Measurements from ENCODE around the gene ARVCF. TPM values are rescaled to one million over a fixed set of nuclear protein-coding genes. Genes with fewer than 3 reads are reported as not detected.

The ARVCF gene
- total and polyA plus RNA-seq, 9 of the 15 experiments (the other 6 are each of a cell fraction or from before 2014, with no cell fraction given) = 0.03 to 97.4 (median 15.6) TPM

DNA sequence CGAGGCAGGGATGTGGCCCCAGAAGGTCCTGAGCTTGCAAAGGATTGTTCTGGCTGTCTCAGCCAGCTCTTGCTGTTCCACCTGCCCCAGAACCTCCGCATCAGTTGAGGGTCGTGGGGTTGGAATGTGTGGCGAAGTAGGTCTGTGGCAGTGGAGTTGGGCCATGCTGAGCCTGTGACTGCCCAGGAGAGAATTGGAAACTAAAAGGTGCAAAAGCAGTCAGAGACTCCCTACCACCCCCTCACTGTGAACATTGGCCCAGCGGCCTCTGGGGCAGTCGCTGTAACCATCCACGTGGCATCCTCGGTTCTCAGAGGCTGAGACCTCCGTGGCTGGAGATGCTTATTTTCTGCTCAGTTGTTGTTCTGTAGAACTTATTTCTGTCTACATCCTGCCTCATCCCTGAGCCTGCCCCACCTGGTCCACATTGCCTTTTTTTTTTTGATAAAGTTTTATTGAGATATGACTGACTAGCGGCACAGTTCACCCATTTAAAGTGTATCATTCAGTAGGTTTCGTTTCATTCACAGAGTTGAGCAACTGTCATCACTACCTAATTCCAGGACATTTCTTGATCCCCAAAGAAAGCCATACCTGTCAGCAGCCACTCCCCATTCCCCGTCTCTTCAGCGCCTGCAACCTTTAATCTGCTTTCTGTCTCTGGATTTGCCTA is 41.1 kb upstream of the ARVCF start (continued):
- TF ChIP-seq, protein P1, sequence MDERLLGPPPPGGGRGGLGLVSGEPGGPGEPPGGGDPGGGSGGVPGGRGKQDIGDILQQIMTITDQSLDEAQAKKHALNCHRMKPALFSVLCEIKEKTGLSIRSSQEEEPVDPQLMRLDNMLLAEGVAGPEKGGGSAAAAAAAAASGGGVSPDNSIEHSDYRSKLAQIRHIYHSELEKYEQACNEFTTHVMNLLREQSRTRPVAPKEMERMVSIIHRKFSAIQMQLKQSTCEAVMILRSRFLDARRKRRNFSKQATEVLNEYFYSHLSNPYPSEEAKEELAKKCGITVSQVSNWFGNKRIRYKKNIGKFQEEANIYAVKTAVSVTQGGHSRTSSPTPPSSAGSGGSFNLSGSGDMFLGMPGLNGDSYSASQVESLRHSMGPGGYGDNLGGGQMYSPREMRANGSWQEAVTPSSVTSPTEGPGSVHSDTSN (CRISPR knock-in tag; IDR thresholded peaks at IDR 0.05; ENCODE audit: low read depth) = no peak
- TF ChIP-seq, protein P1 (tag; conservative IDR thresholded peaks at IDR 0.05; ENCODE audit: low read depth) = 0 out of 2 replicates have a peak, but pooled peaks have one; percentile 16
- TF ChIP-seq, protein P2, sequence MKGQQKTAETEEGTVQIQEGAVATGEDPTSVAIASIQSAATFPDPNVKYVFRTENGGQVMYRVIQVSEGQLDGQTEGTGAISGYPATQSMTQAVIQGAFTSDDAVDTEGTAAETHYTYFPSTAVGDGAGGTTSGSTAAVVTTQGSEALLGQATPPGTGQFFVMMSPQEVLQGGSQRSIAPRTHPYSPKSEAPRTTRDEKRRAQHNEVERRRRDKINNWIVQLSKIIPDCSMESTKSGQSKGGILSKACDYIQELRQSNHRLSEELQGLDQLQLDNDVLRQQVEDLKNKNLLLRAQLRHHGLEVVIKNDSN (CRISPR knock-in tag; IDR thresholded peaks at IDR 0.05) = no peak
- TF ChIP-seq STAG1 (CRISPR knock-in tag; IDR thresholded peaks at IDR 0.05; ENCODE audit: borderline replicate concordance) (no peak), BDP1 (IDR thresholded peaks at IDR 0.05; ENCODE audit: insufficient read depth, insufficient read length) (no peak), FOXA3 (CRISPR knock-in tag; conservative IDR thresholded peaks at IDR 0.05 in 1 of 2, IDR thresholded peaks at IDR 0.05 in 1 of 2) (no peak), BRF1 (IDR thresholded peaks at IDR 0.05; ENCODE audit: borderline replicate concordance, extremely low read depth, insufficient read length) (no peak), ZNF589 (CRISPR knock-in tag; IDR thresholded peaks at IDR 0.05; ENCODE audit: low read depth) (no peak), NR2C2 (CRISPR knock-in tag; IDR thresholded peaks at IDR 0.05) (no peak), NR2C2 (tag; IDR thresholded peaks at IDR 0.05) (no peak), SMARCC2 (IDR thresholded peaks at IDR 0.05; ENCODE audit: low read depth) (no peak), ZNF583 (CRISPR knock-in tag; IDR thresholded peaks at IDR 0.05) (0 out of 2 replicates have a peak, but pooled peaks have one; percentile 55), NELFE (IDR thresholded peaks at IDR 0.05; ENCODE audit: insufficient read depth, insufficient read length) (no peak), ESRRA (IDR thresholded peaks at IDR 0.05; ENCODE audit: borderline replicate concordance, low read depth) (no peak), ZNF239 (CRISPR knock-in tag; IDR thresholded peaks at IDR 0.05) (no peak)
- TF ChIP-seq, protein P3, sequence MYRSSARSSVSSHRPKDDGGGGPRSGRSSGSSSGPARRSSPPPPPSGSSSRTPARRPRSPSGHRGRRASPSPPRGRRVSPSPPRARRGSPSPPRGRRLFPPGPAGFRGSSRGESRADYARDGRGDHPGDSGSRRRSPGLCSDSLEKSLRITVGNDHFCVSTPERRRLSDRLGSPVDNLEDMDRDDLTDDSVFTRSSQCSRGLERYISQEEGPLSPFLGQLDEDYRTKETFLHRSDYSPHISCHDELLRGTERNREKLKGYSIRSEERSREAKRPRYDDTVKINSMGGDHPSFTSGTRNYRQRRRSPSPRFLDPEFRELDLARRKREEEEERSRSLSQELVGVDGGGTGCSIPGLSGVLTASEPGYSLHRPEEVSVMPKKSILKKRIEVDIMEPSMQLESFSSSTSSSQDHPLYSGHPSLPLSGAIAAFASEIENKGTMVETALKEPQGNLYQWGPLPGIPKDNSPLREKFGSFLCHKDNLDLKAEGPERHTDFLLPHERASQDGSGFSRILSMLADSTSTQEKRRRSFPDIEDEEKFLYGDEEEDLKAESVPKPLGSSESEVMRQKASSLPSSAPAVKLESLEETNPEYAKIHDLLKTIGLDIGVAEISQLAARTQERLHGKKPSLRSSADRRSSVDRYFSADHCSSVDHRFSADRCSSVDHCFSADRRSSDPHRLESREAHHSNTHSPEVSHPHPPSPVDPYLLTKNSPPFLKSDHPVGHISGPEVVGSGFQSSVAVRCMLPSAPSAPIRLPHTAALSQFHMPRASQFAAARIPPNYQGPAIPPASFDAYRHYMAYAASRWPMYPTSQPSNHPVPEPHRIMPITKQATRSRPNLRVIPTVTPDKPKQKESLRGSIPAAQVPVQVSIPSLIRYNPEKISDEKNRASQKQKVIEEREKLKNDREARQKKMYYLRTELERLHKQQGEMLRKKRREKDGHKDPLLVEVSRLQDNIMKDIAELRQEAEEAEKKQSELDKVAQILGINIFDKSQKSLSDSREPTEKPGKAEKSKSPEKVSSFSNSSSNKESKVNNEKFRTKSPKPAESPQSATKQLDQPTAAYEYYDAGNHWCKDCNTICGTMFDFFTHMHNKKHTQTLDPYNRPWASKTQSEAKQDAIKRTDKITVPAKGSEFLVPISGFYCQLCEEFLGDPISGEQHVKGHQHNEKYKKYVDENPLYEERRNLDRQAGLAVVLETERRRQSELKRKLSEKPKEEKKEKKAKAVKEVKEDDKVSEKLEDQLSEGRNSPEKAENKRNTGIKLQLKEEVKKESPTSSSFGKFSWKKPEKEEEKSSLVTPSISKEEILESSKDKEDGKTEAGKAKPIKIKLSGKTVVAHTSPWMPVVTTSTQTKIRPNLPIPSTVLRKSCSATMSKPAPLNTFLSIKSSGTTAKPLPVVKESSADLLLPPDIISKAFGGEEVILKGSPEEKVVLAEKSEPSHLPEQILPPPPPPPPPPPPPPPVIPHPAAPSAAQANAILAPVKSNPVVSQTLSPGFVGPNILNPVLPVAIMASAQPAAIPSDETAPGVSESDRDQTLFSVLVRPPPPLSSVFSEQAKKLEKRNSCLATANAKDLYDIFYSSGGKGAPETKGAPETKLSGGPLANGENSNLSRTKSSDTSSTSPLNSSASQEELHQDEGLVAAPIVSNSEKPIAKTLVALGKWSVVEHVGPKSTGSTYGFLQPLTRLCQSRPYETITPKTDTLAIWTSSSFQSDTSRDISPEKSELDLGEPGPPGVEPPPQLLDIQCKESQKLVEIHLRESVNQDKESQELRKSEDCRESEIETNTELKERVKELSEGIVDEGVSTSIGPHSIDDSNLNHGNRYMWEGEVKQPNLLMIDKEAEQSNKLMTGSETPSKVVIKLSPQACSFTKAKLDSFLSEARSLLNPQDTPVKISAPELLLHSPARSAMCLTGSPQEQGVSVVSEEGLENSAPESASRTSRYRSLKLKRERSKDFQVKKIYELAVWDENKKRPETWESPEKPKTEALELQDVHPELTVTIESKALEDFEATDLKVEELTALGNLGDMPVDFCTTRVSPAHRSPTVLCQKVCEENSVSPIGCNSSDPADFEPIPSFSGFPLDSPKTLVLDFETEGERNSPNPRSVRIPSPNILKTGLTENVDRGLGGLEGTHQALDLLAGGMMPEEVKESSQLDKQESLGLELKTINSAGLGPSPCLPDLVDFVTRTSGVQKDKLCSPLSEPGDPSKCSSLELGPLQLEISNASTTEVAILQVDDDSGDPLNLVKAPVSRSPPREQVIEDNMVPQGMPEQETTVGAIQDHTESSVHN (IDR thresholded peaks at IDR 0.05; ENCODE audit: borderline replicate concordance in 1 of 2, low read depth in 1 of 2) = no peak

All from K562 (cell line).